Ramos (cell line): ENCODE data around the gene ZDHHC11B.
"Not testable (repeated sequence)": the region's sequence is repeated elsewhere in the genome, so short reads cannot be mapped to it uniquely, and the experiment has no call there.

ENCODE experiments used
- in situ Hi-C: fragments of 300-500 bp; cut with MboI; formaldehyde crosslinking; loops from one replicate; pipeline ENCODE4 v1.14.3; 2022; ENCODE audit warnings: low sequenced_read_pairs; ENCODE audit not compliant: unreplicated experiment

ZDHHC11B gene

DNA sequence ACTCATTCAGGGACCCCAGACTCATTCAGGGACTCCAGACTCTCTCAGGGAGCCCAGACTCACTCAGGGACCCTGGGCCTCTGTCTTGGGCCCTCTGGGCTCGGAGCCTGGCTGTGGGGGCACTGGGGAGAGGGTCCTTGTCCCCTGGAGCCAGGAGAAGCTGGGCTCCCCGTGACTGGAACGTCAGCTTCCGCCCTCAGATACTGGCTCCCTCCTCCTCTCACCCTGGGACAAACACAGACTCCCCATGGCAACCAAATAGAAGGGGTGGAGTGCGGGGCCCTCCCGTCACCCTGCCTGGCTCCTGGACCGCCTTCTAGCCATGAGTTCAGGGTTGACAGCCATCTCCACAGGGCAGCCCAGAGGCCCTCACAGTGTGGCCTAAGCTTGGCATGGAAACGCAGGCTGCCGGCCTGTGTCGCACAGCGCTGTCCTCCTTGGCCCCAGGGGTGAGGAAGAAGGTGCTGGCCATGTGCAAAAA lies 27.6 kb downstream of the ZDHHC11B start:
- in situ Hi-C loops = no loop called here

DNA sequence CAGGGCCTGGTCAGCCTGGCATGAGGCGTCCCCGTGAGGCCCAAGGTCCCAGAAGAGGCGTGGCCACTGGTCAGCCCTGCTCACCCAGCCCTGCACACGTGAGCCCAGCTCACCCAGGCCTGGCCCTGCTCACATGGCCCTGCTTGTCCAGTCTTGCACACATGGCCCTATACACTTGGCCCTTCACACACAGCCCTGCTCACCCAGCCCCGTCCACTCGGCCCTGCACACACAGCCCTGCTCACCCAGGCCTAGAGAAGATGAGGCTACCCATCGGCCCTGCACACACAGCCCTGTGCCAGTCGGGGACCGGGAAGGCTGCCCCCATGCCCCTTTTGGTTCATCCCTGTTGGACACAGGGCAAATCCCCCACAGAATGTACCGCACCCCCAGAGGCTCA lies 28.4 kb downstream of the ZDHHC11B start:
- in situ Hi-C loops = no loop called here

DNA sequence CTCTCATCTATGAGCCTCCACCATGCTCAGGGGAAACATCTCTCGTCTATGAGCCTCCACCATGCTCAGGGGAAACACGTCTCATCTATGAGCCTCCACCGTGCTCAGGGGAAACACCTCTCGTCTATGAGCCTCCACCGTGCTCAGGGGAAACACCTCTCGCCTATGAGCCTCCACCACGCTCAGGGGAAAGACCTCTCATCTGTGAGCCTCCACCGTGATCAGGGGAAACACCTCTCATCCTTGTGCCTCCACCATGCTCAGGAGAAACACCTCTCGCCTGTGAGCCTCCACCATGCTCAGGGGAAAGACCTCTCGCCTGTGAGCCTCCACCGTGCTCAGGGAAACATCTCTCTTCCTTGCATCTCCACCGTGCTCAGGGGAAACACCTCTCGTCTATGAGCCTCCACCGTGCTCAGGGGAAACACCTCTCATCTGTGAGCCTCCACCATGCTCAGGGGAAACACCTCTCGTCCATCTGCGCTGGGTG lies 30.3 kb downstream of the ZDHHC11B start:
- in situ Hi-C loops = not testable (repeated sequence)

DNA sequence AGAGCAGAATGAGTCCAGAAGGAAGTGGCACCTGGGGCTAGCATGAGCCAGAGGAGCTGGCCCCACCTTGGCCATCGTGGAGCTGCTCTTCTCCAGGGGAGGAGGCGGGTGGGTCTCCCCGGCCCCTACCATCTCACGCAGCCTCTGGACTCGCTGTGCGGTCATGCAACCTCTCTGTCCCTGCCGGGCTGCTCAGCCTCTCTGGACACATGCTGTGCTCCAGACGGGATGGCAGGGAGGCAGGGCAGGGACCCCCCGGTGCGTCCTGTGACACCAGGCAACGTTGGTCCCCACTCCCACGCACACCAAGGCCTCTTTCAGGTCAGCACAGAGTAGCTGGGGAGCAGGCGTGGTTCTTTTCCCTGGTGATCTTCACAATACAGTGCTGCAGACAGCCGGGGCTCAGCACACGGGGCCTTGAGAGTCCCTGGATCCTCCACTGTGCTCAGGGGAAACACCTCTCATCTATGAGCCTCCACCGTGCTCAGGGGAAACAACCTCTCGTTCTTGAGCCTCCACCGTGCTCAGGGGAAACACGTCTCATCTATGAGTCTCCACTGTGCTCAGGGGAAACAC lies 30.9 kb downstream of the ZDHHC11B start:
- in situ Hi-C loops = not testable (repeated sequence)

DNA sequence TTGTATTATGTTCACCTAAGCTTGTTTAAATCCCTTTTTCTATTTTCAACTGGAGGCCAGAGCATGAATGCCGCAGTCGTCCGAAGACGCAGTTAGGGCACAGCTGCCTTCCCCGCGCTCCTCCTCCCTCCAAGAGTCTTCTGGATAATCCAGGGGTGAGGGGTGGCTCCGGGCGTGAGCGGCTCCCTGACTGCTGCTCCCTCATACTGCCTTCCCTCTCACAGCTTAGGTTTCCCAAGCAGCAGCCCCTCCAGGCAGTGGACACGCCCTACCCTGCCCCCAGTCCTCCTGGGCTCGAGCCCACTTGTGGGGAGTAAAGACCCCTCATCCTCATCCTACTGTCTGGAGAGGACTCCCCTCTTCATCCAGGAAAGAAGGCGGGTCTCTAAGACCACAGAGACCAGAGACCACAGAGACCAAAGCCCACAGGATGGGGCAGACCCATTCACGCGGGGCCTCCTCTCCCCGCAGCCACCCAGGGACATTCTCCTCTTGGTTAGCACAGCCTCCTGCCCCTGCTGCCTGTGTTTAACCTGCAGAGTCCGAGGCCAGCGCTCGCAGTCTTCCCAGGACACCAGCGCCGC lies 31.9 kb downstream of the ZDHHC11B start:
- in situ Hi-C loops = not testable (repeated sequence)

DNA sequence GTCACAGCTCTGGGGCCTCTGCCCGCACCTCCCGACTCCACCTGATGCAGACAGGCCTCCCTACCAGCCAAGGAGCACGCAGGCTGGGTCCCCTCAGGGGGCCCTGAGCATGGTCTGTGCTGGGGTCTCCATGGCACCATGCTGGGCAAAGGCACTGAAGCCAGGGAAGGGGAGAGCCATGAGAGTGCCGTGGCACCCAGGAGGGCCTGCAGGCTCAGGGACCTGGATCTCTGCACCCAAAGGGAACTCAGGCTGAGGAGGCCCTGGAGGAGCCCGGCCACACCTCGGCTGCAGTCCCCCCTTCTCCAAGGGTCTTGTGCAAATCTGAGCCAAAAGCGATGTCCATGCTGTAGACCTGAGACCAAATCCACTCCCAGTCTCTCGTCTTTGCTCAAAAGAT lies 32.5 kb downstream of the ZDHHC11B start:
- in situ Hi-C loops = not testable (repeated sequence)

DNA sequence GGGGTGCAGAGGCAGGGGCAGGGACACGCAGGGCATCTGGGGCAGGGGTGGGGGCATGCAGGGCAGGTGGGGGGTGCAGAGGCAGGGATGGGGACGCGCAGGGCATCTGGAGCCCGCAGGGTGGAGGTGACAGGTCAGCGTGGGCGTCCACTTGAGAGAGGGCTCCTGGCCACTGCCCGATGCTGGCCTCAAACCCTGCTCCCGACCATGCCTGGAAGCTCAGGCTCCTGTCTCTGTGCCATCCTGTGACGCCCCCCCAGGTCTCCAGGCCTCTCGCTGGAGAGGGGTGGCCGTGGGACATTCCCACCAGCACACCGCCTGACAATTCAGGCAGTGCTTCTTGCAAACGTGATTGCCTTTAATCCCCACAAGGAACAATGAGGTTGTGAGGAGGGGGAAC lies 33.0 kb downstream of the ZDHHC11B start:
- in situ Hi-C loops = no loop called here

DNA sequence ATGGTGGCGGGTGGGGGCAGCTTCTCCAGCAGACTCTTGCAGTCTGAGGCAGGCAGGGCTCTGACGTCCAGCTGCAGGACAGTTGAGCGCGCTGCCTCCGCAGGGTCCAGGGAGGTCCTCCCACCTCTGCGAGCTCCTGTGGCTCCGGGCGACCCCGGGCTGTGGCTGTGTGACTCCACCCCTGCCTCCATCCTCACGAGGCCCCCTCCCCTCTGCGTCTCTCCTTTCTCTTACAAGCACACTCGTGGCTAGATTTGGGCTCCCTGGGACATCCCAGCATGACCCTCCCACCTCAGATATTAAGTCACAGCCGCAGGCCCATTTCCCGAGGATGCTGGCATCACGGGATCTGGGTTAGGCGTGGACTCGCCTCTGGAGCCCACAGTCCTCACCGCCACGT lies 34.3 kb downstream of the ZDHHC11B start:
- in situ Hi-C loops = not testable (repeated sequence)

DNA sequence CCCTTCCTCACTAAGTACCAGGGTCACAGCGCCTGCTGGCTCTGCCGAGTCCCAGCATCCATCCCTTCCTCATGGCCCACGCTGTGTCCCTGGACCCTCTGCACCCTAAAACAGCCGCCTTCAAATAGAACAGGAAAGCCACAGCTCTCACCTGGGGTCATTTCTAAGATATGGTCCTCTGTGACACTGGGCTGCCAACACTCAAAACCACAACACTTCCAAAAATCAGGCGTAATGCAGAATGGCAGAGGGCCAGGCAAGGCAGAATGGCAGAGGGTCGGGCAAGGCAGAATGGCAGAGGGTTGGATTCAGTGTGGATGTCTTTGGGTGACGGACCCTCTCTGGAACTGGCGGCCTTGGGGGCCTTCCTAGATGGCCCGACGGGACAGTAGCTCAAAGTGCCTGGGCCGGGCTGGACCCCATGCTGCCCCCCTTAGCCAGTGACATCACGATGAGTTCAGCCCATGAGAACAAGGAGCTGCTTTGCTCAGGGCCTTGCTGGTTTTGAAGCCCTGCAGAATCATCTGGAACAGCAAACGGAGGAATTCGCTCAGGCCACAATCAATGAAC lies 35.3 kb downstream of the ZDHHC11B start:
- in situ Hi-C loops = no loop called here

DNA sequence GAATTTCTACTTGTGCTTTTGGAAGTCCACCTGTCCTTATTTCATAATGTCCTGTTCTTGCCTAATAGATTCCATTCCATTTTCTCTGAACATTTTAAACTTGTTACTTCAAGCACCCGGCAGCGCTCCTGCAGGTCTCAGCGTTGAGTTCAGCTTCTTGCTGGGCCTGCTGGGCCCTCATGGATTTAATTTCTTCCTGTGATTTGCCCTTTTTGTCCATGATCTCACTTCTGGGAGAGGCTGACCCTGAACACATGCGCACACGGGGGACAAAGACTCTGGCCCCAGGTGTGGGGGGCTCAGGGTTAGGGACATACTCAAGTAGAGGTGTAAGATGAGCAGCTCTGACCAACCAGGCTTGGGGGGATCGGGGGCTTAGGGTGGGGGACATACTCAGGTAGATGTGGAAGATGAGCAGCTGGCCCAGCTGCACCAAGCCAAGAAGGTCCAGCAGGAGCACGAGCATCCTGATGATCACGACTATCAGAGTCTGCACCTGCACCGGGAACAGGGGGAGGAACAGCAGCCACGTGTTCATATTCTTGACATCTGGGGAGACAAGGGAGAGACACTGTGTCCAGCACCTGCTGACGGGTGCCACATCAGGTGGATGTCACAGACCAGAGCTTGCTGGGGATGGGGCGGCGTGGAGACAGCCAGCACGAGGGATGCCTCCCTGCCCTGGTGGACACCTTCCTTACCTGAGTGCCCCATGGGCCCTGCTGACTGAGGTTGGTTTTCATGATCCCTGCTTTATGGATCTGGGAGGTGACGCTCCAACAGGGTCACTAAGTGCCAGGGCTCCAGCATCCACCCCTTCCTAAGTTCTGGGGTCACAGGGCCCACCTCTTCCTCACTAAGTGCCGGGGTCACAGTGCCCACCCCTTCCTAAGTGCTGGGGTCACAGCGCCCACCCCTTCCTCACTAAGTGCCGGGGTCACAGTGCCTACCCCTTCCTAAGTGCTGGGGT lies 36.2 kb downstream of the ZDHHC11B start:
- in situ Hi-C loops = not testable (repeated sequence)

DNA sequence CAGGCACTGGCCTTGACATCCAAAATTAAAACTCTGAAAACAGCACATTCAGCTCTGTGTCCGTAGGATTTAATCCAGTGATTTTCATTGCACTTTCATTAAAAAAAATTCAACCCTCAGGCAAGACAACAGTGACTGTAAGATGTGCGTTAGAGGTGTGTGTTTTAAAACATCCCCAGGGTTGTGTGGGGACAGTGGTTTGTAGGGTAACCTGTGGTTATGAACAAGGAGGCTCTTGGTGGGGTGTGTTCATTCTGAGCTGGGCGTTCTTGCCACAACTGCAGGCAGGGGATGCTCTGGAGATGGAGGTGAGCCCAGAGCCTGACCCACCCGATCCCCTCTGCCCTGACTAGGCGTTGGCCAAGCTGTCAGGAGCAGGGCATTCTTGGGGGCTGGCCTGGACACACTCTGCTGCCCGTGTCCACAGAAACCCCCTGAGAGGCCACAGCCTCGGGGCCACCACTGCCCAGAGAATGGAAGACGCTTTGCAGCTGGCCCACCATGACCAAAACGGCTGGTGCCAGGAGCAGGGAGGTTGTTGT lies 37.2 kb downstream of the ZDHHC11B start:
- in situ Hi-C loops = not testable (repeated sequence)

DNA sequence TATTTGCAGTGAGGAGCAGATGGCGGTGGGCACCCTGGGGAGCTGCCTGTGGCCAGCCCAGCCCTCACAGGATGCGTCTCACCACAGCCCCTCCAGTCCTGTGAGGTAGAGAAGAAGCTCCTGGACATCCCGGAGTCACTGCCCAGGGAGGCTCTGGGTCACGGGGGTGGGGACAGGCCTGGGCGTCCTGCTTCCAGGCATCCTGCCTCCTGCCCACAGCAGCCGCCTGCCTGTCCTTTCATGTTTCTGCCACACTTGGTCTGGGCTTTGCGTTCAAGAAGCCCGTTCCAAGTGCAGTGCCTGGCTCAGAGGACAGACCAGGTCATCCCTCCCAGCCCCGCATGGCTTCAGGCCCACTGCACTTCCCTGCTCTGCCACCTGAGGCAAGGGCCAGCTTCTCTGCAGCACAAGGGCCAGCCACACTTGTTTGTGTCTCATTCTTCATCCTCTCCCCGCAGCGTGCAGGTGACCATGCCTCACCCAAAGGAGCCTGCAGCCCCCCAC lies 38.2 kb downstream of the ZDHHC11B start:
- in situ Hi-C loops = no loop called here

DNA sequence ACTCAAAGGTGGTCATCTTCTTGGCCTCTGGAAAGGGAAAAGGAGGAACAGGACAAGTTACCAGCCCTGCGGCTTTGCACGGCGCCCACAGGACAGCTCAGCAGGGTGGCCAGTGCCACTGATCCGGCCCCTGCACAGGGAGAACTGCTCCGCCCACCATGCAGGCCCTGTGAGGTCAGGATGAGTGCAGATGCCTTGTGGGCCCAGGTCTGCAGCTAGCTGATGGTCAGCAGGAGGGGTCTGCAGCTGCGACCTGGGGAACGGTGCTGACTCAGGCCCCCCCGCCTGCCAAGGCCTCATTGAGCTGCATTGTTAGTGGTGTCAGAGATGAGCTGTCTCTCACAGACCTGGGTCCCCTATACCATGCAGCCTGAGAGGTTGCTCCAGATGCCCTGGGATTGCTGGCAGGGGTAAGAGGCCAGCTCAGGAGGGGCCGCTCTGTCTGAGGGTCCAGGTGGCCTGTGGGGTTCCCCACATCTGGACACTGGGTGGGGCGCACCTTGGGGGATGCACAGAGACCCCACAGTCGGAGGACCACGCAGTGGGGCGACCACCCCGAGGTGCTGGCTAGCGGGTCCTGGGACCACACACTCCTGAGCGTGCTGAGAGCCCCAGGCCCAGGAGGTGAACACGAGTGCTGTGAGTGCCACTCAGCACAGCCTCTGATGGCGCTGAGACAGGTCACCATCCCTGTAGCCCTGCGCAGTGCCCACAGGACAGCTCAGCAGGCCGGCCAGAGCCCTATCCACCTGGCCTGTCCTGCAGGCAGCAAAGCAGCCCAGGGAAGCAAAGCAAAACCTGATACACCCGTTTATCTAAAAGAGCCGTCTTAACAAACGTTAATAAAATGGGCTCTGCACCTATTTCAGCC lies 39.0 kb downstream of the ZDHHC11B start:
- in situ Hi-C loops = not testable (repeated sequence)

DNA sequence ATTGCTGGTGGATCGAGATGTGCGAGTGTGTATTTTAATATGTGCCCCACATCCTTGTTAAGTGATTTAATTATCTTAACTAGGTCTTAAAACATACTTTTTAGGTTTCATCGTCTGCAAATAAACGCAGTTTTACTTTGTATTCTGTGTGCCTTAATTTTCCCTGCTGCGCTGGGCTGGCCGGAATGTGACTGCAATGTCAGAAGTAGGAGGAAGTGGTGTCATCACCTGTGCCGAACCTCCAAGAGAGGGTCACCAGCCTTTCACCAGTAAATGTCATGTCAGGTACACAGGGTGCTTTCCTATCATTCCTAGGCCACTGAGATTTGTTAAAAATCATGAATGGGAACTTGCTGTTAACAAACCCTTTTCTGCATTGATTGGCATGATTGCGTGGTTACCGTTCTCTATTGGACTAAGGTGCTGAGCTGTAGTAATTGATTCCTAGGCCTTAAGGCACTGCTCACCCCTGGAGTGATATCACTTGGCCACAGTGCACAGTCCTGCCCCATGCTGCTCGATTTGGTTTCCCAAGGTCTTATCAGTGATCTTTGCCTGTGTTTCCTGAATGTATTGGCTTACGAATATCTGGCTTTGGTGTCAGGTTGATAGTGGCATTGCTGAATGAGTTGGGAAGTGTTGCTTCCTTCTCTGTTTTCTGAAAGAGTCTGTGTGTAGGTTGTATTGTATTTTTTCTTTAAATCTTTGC lies 40.7 kb downstream of the ZDHHC11B start:
- in situ Hi-C loops = not testable (repeated sequence)

DNA sequence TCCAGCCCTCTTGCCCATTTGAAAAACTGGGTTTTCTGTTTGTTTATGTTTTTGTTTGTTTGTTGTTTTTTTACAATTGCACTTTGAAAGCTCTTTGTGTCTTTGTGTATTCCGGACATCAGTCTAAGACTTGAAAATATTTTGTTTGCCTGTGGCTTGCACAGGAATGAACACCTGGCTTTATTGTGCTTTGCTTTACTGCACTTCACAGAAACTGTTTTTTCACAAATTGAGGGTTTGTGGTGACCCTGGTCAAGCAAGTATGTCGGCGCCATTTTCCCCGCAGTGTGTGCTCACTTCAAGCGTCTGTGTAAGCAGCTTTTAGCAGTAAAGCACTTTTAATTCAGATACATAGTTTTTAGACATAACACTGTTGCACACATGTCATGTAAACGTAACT lies 42.3 kb downstream of the ZDHHC11B start:
- in situ Hi-C loops = not testable (repeated sequence)

DNA sequence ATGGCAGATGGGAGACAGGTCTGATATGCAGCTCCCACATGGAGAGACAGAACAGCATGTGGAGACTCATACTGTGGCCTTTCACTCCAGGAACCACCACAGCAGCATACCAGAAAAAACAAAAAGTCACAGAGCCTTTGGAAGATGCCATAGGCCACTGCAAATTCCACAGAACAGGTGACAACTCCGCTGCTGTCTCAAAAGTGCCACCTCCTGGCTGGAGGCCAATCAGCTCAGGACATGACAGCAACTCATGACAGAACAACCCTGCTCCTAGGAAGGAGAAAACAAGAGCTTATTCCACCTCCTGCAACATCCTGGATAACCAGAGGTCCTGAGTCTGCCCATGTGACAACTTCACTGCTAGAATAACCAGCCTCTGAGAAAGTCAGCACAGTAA lies 50.4 kb downstream of the ZDHHC11B start:
- in situ Hi-C loops = not testable (repeated sequence)

DNA sequence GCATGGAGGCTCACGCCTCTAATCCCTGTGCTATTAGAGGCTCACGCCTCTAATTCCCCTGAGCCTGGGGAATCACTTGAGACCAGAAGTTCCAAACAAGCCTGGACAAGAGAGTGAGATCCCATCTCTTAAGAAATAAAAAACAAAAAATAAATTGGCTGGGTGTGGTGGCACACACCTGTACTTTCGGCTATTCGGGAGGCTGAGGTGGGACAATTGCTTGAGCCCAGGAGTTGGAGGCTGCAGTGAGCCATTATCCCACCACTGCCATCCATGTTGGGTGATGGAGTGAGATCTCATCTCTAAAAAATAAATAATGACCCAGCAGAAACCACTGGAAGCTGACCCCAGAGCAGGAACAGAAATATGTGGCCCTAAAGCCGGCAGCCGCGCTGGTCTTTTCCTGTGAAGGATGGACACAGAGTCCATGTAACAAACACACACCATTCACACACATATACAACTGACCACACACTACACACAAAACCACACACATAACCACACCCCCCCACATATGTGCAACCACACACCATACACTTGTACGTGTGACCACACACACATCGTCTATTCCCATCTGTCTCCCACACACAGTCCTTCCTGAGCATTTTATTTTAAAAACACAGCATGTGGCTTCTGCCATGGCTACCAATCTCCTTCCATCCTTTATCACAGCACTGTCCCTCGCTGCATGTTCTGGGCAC lies 51.6 kb downstream of the ZDHHC11B start:
- in situ Hi-C loops = not testable (repeated sequence)

DNA sequence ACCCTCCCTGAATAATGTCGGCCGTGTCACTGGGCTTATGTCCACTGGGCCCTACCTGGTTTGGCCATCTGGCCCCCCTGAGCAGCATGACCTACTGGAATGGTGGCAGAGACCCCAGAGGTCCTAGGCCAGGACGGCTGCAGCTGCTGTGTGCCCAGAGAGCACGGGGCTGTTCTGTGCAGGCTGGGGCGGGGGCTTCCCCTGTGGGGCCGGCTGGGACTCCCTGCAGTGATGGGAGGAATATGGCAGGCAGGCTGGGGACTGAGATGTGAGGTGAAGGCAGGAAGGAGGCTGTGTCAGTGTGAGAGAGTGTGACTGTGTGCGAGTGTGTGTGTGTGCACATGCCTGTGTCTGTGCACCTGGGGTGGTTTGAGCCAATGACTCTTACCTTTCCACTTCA lies 55.3 kb downstream of the ZDHHC11B start:
- in situ Hi-C loops = not testable (repeated sequence)
